Neural cell (in vitro differentiated cells): ENCODE data around the gene VMP1. TPM values are rescaled to one million over a fixed set of nuclear protein-coding genes. Genes with fewer than 3 reads are reported as not detected.

ENCODE experiments used
- H2AFZ ChIP-seq: fragments of 200-600, 300-800 bp; sonication (generic), shearing (Covaris generic); 2 replicates; pipeline ENCODE4 v1.6.0; 2014; ENCODE audit warnings: low read depth, mild to moderate bottlenecking, antibody characterized with exemption, low read length, moderate library complexity
- H3F3A ChIP-seq: fragments of 200-600 bp; shearing (Covaris generic); 2 replicates; pipeline ENCODE4 v1.6.1; 2016; ENCODE audit warnings: mild to moderate bottlenecking, moderate library complexity, mixed read lengths, antibody characterized with exemption, low read length; ENCODE audit not compliant: insufficient read depth, poor library complexity, severe bottlenecking
- H3K27ac ChIP-seq: fragments of 200-600, 300-800 bp; sonication (generic), shearing (Covaris generic); 2 replicates; pipeline ENCODE4 v1.5.1; 2014; ENCODE audit warnings: mild to moderate bottlenecking, low read length, moderate library complexity
- H3K27me3 ChIP-seq: fragments of 300-800, 200-600 bp; sonication (generic), shearing (Covaris generic); 2 replicates; pipeline ENCODE4 v1.6.0; 2014; ENCODE audit warnings: mild to moderate bottlenecking, low read depth, low read length, moderate library complexity; ENCODE audit not compliant: insufficient read depth
- H3K36me3 ChIP-seq: fragments of 300-800, 200-600 bp; sonication (generic), shearing (Covaris generic); 2 replicates; pipeline ENCODE4 v1.5.1; 2014; ENCODE audit warnings: mild to moderate bottlenecking, antibody characterized with exemption, low read length, moderate library complexity; ENCODE audit not compliant: insufficient read depth
- H3K4me2 ChIP-seq: fragments of 300-800, 200-600 bp; sonication (generic), shearing (Covaris generic); 2 replicates; pipeline ENCODE4 v1.6.0; 2014; ENCODE audit warnings: mild to moderate bottlenecking, low read length
- H3K4me3 ChIP-seq: fragments of 300-800, 200-600 bp; sonication (generic), shearing (Covaris generic); 2 replicates; pipeline ENCODE4 v1.5.1; 2014; ENCODE audit warnings: mild to moderate bottlenecking, low read length, moderate library complexity
- H3K79me2 ChIP-seq: fragments of 200-600 bp; shearing (Covaris generic); replicated peaks from 2 replicates; pipeline ENCODE4 v1.6.0; 2014; ENCODE audit warnings: mild to moderate bottlenecking, low read length, moderate library complexity; ENCODE audit not compliant: insufficient read depth
- H3K9ac ChIP-seq: fragments of 300-800, 200-600 bp; sonication (generic), shearing (Covaris generic); 2 replicates; pipeline ENCODE4 v1.6.1; 2016; ENCODE audit warnings: mild to moderate bottlenecking, low read length, mixed read lengths
- H3K9me2 ChIP-seq: fragments of 200-600 bp; shearing (Covaris generic); 2 replicates; pipeline ENCODE4 v1.6.1; 2016; ENCODE audit warnings: mild to moderate bottlenecking, low read length, mixed read lengths; ENCODE audit not compliant: insufficient read depth
- H3K9me3 ChIP-seq: fragments of 200-600, 300-800 bp; sonication (generic), shearing (Covaris generic); 2 replicates; pipeline ENCODE4 v1.6.1; 2016; ENCODE audit warnings: mild to moderate bottlenecking, mixed run types, low read length, moderate library complexity, mixed read lengths
- H4K20me1 ChIP-seq: fragments of 200-600 bp; shearing (Covaris generic); 2 replicates; pipeline ENCODE4 v1.6.1; 2016; ENCODE audit warnings: mild to moderate bottlenecking, mixed run types; ENCODE audit not compliant: insufficient read depth
- EP300 ChIP-seq: fragments of 450-650 bp; conservative IDR thresholded peaks from 2 replicates; pipeline ENCODE4 v1.6.1; 2014; ENCODE audit warnings: antibody characterized with exemption, mild to moderate bottlenecking, moderate library complexity; ENCODE audit not compliant: poor library complexity, severe bottlenecking
- EZH2 ChIP-seq: fragments of 200-600, 300-800 bp; shearing (Covaris generic), sonication (generic); IDR thresholded peaks from 2 replicates; pipeline ENCODE4 v1.6.1; 2014; ENCODE audit warnings: antibody characterized with exemption, low read length, borderline replicate concordance, mild to moderate bottlenecking; ENCODE audit not compliant: insufficient read depth, poor library complexity, severe bottlenecking
- MXI1 ChIP-seq: fragments of 450-650 bp; conservative IDR thresholded peaks from 2 replicates; pipeline ENCODE4 v1.6.1; 2014; ENCODE audit warnings: antibody characterized with exemption, mild to moderate bottlenecking; ENCODE audit not compliant: poor library complexity, severe bottlenecking
- POLR2AphosphoS5 ChIP-seq: IDR thresholded peaks from 2 replicates; pipeline ENCODE4 v1.6.1; 2012
- RAD21 ChIP-seq: fragments of 450-650 bp; conservative IDR thresholded peaks from 2 replicates; pipeline ENCODE4 v1.6.1; 2014; ENCODE audit warnings: antibody characterized with exemption, mild to moderate bottlenecking, moderate library complexity
- SMC3 ChIP-seq: fragments of 450-650 bp; conservative IDR thresholded peaks from 2 replicates; pipeline ENCODE4 v1.6.1; 2014; ENCODE audit warnings: antibody characterized with exemption, mild to moderate bottlenecking, moderate library complexity; ENCODE audit not compliant: poor library complexity
- TAF1 ChIP-seq: IDR thresholded peaks from 2 replicates; pipeline ENCODE4 v1.6.1; 2012; ENCODE audit warnings: low read depth
- polyA plus RNA-seq: library from polyadenylated mRNA; depleted of rRNA; stranded (reverse); fragments of >200 nt; gene quantifications from 2 replicates; pipeline ENCODE4 v1.2.3, GENCODE V29; 2014
- TF ChIP-seq, protein P1 (sequence below): fragments of 450-650 bp; IDR thresholded peaks from 2 replicates; pipeline ENCODE4 v1.5.1; 2014; ENCODE audit warnings: antibody characterized with exemption, mild to moderate bottlenecking, moderate library complexity; ENCODE audit not compliant: poor library complexity, severe bottlenecking
- TF ChIP-seq, protein P2 (sequence below): IDR thresholded peaks from 2 replicates; pipeline ENCODE4 v1.6.1; 2012; ENCODE audit warnings: borderline replicate concordance

Gene VMP1
- polyA plus RNA-seq, 1 donor from 2014 or later = 75.9 TPM

DNA sequence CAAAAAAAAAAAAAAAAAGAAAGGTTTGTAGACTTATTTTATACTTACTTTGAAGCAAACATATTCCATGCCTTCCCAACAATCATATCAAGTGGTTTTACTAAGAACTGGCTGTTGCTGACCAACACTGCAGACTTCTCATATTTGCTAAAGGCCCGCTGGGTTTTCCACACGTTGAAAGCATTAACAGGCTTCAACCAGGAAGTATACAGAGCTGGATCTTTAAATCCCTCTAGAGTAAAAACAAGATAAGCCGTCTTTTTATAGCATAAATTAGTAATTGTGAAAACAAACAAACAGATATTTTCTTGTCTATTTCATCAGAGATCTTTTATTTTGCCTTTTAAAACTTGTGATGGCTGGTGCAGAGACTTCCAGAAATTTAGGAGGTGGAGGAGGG, 156.2 kb downstream of the VMP1 start:
- no peak overlapping the region for H3K27ac ChIP-seq
- no peaks in the 10 kb centered on the region for H3K9me2 ChIP-seq
- H3K9ac ChIP-seq = no peak overlapping the region
- no peak overlapping the region for H2AFZ ChIP-seq
- H3K79me2 ChIP-seq = no peaks in the 10 kb centered on the region
- H3K4me3 ChIP-seq = no peak overlapping the region
- no peak overlapping the region for H3K4me2 ChIP-seq
- no peaks in the 10 kb centered on the region for H3F3A ChIP-seq
- no peaks in the 10 kb centered on the region for H3K9me3 ChIP-seq
- H3K36me3 ChIP-seq = no peaks in the 10 kb centered on the region
- no peaks in the 10 kb centered on the region for H4K20me1 ChIP-seq
- TF ChIP-seq POLR2AphosphoS5 (no peak), EZH2 (no peak), EP300 (no peak), TAF1 (no peak), RAD21 (no peak), MXI1 (no peak), SMC3 (no peak)
- TF ChIP-seq, protein P1, sequence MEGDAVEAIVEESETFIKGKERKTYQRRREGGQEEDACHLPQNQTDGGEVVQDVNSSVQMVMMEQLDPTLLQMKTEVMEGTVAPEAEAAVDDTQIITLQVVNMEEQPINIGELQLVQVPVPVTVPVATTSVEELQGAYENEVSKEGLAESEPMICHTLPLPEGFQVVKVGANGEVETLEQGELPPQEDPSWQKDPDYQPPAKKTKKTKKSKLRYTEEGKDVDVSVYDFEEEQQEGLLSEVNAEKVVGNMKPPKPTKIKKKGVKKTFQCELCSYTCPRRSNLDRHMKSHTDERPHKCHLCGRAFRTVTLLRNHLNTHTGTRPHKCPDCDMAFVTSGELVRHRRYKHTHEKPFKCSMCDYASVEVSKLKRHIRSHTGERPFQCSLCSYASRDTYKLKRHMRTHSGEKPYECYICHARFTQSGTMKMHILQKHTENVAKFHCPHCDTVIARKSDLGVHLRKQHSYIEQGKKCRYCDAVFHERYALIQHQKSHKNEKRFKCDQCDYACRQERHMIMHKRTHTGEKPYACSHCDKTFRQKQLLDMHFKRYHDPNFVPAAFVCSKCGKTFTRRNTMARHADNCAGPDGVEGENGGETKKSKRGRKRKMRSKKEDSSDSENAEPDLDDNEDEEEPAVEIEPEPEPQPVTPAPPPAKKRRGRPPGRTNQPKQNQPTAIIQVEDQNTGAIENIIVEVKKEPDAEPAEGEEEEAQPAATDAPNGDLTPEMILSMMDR = no peak
- TF ChIP-seq, protein P2, sequence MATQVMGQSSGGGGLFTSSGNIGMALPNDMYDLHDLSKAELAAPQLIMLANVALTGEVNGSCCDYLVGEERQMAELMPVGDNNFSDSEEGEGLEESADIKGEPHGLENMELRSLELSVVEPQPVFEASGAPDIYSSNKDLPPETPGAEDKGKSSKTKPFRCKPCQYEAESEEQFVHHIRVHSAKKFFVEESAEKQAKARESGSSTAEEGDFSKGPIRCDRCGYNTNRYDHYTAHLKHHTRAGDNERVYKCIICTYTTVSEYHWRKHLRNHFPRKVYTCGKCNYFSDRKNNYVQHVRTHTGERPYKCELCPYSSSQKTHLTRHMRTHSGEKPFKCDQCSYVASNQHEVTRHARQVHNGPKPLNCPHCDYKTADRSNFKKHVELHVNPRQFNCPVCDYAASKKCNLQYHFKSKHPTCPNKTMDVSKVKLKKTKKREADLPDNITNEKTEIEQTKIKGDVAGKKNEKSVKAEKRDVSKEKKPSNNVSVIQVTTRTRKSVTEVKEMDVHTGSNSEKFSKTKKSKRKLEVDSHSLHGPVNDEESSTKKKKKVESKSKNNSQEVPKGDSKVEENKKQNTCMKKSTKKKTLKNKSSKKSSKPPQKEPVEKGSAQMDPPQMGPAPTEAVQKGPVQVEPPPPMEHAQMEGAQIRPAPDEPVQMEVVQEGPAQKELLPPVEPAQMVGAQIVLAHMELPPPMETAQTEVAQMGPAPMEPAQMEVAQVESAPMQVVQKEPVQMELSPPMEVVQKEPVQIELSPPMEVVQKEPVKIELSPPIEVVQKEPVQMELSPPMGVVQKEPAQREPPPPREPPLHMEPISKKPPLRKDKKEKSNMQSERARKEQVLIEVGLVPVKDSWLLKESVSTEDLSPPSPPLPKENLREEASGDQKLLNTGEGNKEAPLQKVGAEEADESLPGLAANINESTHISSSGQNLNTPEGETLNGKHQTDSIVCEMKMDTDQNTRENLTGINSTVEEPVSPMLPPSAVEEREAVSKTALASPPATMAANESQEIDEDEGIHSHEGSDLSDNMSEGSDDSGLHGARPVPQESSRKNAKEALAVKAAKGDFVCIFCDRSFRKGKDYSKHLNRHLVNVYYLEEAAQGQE = no peak
- no peaks in the 10 kb centered on the region for H3K27me3 ChIP-seq

DNA sequence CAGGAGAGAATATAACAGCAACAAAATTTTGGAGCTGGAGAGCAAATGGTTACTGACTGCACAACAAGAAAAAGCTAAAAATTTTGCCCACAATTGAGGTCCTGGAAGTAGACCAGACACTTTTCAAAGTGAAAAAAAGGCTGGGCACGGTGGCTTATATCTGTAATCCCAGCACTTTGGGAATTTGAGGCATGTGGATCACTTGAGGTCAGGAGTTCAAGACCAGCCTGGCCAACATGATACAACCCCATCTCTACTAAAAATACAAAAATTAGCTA, 162.4 kb downstream of the VMP1 start:
- TF ChIP-seq TAF1 (no peak), SMC3 (no peak), EP300 (no peak), POLR2AphosphoS5 (no peak), EZH2 (no peak), MXI1 (no peak), RAD21 (no peak)
- TF ChIP-seq, protein P1 = no peak
- TF ChIP-seq, protein P2 = no peak
- H3K27me3 ChIP-seq = no peaks in the 10 kb centered on the region
- no peak overlapping the region for H3K27ac ChIP-seq
- no peaks in the 10 kb centered on the region for H3F3A ChIP-seq
- no peak overlapping the region for H3K4me2 ChIP-seq
- no peaks in the 10 kb centered on the region for H4K20me1 ChIP-seq
- H3K4me3 ChIP-seq = no peak overlapping the region
- no peaks in the 10 kb centered on the region for H3K36me3 ChIP-seq
- no peak overlapping the region for H3K9ac ChIP-seq
- H3K9me3 ChIP-seq = no peaks in the 10 kb centered on the region
- no peaks in the 10 kb centered on the region for H3K9me2 ChIP-seq
- H2AFZ ChIP-seq = no peak overlapping the region
- H3K79me2 ChIP-seq = no peaks in the 10 kb centered on the region
